GM18508 (cell line): ENCODE results near the gene PRTN3.
"Not testable (repeated sequence)": the region's sequence is repeated elsewhere in the genome, so short reads cannot be mapped to it uniquely, and the experiment has no call there.

Source experiments
- ATAC-seq: cut with Tn5 transposase; IDR thresholded peaks from one replicate; pipeline ENCODE4 v1.9.1; 2021; ENCODE audit warnings: moderate number of reproducible peaks; ENCODE audit not compliant: insufficient read depth, unreplicated experiment

Gene PRTN3

DNA sequence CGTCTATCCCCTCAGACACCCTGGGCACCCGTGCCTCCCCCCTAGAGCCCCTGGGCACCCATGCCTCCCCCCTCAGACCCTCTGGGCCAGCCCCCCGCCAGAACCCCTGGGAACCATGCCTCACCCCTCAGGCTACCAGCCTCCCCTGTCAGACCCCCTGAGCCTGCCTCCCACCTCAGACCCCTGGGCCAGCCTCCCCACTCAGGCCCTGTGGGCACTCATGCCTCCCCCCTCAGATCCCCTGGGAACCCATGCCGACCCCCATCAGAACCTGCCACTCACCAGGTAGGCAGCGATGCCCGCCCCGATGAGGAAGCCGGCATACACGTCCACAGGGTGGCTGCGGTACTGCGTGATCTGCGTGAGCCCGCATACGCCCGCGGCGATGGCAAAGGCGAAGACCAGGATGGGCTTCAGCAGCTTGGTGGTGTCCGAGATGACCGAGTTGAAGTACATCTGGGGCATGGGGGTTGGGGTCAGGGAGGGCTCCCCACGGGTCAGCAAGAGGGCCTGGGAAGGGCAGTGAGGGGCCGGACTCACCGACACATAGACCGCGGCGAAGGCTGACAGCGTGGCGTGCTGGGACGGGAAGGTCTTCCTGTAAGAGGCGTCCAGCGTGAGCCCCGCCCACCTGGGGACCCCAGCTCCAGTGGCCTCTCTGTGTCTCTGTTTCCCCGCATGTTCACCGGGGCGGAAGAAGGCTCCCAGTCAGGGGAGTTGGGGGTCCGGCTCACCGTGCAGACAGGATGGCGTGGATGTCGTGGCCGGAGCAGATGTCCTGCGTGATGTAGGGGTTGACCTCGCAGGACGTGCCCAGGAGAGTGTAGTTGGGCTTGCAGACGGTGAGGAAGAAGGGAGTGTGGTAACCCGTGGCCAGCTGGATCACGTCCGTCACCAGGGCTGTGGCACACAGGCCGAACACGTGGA, 26.4 kb upstream of the PRTN3 start:
- ATAC-seq, result no peak

DNA sequence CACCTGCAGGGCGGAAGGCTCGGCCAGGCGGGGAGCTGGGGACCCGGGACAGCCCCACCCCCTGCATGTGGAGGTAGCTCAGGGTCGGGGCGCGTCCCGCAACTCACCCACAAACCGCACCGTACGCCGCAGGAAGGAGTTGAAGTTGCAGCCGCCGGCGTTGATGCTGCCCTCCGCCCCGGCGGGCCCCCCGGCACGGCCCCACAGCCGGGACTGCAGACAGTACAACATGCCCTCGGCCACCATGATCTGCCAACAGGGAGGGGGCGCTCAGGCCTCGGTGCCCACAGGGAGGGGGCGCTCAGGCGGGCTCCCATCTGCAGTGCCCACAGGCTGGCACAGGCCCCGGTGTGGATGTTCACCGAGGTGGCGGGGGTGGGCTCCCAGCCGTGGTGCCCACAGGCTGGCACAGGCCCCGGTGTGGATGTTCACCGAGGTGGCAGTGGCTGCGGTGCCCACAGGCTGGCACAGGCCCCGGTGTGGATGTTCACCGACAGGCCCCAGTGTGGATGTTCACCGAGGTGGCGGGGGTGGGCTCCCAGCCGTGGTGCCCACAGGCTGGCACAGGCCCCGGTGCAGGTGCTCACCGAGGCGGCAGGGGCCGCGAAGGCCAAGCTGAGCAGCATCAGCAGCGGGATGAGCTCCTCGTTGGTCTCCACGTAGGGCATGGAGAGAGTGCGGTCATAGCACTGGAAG, 25.6 kb upstream of the PRTN3 start:
- ATAC-seq, result no peak

DNA sequence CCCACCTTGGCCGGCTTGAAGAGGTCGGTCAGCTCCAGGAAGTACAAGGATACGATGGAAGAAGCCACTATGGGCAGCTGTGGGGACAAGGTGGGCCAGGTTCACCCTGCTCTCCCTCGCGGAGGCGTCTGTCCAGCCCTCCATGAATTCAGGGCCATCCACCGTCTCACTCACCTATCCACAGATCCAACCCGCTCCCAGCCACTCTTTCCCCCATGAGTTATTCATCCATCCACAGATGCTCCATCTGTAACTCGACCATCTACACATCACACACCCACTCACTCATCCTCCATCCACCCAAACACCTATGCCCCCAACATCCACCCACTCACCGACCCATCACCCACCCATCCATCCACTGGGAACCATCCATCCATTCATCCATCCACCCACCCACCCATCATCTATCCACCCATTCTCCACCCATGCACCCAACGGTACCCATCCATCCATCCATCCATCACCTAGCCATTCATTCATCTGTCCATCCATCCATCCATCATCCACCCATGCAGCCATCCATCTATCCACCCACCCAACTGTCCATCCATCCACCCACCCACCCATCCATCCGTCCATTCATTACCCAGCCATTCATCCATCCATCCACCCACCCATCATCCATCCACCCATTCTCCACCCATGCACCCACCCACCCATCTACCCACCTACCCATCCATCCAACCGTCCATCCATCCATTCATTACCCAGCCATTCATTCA, 24.9 kb upstream of the PRTN3 start:
- no peak for ATAC-seq

DNA sequence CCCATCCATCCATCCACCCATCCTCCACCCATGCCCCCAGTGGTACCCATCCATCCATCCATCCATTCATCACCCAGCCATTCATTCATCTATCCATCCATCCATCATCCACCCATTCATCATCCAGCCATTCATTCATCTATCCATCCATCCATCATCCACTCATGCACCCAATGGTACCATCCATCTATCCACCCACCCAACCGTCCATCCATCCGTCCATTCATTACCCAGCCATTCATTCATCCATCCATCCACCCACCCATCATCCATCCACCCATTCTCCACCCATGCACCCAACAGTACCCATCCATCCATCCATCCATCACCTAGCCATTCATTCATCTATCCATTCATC, 24.3 kb upstream of the PRTN3 start:
- ATAC-seq, result no peak

DNA sequence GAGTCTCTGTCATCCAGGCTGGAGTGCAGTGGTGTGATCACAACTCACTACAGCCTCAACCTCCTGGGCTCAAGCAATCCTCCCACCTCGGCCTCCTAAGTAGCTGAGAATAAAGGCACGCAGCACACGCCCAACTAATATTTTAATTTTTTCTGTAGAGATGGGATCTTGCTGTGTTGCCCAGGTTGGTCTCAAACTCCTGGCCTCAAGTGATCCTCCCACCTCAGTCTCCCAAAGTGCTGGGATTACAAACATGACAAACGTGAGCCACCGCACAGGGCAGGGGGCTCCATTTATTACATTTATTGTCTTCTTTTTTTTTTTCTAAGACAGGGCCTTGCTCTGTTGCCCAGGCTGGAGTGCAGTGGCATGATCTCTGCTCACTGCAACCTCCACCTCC, 20.6 kb upstream of the PRTN3 start:
- not testable (repeated sequence) for ATAC-seq

DNA sequence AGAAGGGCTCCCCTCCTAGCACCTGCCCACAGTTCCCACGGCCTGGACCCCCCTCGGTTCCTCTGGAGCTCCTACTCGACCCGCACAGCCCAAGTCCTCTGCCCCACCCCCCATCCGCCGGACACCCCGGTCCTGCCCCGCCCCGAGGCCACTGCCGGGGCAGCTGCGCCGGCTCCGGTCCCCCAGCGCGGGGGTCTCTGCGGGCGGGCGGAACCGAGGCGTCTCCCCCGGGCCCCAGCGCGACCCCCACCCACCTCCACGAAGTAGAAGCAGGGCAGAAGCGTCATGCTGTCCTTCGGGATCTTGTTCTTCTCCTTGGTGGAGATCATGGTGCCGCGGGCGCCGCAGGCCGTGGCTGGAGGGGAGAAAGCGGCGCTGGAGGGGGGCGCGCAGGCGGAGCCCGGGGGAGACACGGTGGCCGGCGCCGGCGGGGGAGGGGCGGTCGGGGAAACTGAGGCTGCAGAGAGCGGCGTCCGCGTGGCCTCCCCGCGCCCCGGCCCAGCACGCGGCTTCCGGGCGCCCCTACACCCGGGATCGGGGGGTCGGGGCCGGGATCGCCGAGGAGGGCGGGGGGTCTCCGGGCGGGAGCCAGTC, 19.5 kb upstream of the PRTN3 start:
- ATAC-seq, result no peak

DNA sequence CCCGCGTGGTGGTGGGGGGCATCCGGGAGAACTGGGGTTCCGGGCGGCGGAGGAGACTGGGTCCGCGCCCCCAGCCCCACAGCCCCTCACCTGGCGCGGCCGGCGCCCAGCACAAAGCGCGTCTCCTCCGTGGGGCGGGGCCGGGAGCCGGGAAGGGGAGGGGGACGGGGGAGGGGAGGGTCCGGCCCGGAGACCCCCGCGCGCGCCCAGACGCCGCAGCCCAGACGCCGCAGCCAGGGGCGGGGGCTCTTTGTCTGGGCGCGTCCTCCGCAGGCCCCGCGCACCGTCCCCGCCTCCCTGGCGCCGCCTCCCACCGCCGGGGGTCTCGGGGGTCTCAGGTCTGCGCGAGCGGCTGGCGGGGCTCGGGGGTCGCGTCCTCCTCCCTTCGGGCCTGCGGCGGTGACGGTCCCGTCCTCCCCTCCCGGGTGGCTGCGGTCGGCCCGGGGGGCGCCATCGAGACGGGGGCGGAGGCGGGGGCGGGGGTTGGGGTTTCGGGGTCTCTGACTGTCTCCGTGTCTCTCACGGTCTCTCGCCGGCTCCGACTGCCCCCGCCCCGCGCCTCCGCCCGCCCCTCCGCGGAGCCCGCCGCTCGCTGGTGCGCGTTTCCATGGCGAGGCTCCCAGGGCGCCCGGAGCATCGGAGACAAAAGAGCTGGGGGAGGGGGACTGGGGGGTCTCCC, 18.8 kb upstream of the PRTN3 start, which contains the start of gene PLPPR3:
Gene PLPPR3 (minus strand): TSS at position 131 of the 679 bp plus-strand sequence. CDS start 396 bp downstream, outside the sequence.
- no peak for ATAC-seq

DNA sequence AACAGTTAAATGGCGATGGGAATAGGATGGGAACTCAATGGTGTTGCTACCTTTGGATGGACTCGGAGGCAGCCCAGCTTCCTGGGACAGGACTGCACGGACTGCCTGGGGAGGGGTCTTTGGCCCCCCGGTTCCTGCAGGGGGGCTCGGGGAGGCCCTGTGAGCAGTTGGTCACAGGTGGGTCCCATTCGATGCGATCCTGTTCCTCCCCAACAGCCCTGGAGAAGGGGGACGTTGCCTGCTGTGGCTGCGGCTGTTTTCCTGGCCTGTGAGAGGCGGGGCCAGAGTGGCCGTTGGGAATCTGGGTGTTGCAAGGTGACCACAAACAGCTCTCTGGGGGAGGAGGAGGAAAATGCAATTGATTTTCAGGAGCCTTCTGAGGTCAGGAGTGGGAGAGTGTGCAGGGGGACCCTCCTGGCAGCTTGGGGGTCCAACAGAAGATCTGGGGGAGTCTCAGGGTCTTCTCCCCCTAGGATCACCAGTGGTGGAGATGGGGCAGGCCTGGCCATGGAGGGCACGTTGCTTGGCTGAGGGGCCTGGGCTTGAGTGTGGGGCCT, 17.2 kb upstream of the PRTN3 start:
- no peak for ATAC-seq

DNA sequence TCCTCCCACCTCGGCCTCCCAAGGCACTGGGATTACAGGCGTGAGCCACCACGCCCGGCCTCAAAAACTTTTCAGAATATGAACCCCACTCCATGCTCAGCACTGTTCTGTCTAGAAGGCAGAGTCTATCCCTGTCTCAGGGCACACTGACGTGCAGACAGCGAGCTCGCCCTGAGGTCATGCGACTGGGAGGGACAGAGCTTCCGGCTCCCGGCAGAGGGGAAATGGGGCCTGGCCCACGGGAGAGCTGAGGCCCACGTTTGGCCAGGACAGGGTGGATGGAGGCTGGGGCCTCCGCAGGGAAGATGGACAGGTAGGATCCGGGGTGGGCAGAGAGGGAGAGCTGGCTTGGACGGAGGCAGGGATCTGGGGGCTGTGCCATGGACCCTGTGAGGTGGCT, 15.9 kb upstream of the PRTN3 start:
- ATAC-seq, result no peak

DNA sequence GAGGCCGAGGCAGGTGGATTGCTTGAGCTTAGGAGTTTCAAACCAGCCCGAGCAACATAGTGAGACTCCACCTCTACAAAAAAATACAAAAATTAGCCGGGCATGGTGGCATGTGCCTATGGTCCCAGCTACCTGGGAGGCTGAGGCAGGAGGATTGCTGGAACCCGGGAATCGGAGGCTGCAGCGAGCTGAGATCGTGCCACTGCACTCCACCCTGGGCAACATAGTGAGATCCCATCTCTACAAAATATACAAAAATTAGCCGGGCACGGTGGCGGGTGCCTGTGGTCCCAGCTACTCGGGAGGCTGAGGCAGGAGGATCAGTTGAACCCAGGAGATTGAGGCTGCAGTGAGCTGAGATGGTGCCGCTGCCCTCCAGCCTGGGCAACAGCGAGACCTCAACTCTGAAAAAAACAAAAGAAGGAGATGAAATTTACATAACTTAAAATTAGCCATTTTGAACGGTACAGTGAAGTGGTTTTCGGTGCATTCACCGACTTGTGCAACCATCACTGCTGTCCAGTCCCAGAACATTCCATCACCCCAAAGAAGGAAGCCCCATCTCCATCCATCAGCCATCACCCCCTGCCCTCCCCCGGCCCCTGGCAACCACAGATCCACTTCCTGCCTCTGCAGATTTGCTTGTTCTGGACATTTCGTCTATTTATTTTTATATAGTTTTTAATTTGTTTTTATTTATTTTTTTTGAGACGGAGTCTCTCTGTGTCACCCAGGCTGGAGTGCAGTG, 14.7 kb upstream of the PRTN3 start:
- ATAC-seq, result no peak

DNA sequence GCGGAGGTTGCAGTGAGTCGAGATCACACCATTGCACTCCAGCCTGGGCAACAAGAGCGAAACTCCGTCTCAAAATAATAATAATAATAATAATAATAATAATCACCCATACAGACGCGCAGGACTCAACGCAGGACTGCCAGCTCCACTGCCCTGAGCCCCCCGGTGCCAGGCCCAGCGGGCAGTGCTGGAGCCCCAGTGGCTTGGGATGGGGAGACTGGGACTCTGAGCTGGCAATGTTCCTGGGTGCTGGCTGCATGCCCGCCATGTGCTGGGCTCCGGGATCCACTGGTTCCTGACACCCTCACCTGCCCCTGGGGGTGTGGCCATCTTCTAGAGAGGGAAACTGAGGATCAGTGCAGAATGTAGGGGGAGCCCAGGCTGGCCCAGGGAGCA, 13.5 kb upstream of the PRTN3 start:
- no peak for ATAC-seq

DNA sequence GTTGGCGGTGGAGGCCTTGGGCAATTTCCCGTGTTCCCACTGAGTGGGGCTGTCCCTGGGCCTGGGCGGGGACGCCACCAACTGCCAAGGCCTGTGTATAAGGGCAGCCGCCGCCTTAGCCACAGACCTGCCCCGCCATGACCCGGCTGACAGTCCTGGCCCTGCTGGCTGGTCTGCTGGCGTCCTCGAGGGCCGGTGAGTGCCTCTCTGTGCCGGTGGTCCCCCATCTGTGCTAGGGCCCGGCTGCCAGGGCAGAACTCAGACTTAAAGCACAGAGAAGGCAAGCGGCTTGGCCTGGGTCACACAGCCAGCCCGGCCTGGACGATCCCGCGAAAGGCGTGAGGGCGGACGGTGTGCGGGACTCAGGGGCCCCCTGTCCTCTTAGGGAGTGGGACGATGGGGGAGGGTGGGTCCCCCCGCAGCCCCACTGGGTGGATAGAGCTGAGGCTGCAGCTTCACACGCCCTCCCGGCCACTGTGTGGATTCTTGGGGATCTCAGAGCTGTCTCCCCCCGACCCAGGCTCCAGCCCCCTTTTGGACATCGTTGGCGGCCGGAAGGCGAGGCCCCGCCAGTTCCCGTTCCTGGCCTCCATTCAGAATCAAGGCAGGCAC, 13.0 kb upstream of the PRTN3 start, which contains the start of gene AZU1:
Gene AZU1 (plus strand): TSS at position 128 of the 612 bp plus-strand sequence. CDS start 10 bp downstream, at position 138.
- ATAC-seq, result no peak

DNA sequence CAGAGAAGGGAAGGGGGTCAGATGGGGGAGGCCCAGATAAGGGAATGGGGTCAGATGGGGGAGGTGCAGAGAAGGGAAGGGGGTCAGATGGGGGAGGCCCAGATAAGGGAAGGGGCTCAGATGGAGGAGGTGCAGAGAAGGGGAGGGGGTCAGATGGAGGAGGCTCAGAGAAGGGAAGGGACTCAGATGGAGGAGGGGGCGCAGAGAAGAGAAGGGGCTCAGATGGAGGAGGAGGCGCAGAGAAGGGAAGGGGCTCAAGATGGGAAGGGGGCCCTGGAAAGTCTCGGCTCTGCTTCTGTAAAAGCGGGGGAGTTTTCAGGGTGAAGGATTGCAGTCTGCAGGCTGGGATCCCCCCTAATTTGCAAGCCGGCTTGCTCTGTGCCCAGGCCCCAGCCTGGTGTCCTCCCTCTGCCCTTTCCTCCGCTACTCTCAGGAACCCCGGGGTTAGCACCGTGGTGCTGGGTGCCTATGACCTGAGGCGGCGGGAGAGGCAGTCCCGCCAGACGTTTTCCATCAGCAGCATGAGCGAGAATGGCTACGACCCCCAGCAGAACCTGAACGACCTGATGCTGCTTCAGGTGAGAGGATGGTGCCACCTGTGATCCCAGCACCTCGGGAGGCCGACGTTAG, 11.6 kb upstream of the PRTN3 start:
- no peak for ATAC-seq

DNA sequence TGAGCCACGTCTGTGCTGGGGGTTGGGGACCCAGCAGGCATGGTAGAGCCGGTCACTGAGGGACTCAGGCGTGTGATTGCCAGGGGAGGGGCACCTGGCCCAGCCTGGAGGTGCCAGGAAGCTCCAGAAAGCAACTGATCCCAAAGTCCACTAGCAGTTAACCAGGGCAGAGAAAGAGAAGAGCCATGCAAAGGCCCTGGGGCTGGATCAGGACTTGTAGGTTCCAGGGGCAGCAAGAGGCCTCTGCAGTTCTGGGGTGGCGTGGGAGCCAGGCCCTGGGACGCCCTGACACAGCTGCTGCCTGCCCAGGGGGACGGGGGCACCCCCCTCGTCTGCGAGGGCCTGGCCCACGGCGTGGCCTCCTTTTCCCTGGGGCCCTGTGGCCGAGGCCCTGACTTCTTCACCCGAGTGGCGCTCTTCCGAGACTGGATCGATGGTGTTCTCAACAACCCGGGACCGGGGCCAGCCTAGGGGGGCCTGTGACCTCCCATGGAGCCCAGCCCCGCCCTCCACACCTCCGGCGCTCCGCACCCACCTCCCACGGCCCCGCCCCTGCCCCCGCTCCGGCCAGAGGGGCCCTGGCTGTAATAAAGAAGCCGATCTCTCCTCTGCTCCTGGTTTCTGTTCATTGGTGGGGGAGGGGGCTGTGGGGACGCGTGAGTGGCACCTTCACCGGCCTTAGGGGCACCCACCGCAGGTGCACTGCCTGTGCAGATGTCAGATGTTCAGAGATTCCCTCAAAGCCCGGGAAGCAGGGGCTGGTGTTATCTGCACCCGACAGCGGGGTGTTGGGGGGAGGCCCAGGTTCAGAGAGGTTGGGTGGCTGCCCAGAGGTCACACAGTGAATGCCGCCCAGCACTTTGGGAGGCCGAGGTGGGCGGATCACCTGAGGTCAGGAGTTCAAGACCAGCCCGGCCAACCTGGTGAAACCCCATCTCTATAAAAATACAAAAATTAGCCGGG, 9.1 kb upstream of the PRTN3 start:
- ATAC-seq, result no peak

DNA sequence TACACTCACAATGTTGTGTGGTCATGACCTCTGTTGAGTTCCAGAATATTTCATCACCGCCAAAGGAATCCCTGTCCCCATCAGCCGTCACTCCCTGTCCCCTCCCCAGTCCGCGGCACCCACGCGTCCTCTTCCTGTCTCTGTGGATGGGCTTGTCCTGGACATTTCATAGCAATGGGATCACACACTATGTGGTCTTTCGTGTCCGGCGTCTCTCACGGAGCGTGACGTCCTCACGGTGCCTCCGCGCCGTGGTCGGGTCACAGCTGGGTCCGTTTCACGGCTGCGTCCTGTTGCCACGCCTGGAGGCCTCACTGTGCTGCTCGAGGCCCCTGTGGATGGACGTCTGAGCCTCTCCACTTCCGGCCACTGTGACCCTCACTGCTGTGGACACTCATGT, 6.6 kb upstream of the PRTN3 start:
- ATAC-seq, result no peak

DNA sequence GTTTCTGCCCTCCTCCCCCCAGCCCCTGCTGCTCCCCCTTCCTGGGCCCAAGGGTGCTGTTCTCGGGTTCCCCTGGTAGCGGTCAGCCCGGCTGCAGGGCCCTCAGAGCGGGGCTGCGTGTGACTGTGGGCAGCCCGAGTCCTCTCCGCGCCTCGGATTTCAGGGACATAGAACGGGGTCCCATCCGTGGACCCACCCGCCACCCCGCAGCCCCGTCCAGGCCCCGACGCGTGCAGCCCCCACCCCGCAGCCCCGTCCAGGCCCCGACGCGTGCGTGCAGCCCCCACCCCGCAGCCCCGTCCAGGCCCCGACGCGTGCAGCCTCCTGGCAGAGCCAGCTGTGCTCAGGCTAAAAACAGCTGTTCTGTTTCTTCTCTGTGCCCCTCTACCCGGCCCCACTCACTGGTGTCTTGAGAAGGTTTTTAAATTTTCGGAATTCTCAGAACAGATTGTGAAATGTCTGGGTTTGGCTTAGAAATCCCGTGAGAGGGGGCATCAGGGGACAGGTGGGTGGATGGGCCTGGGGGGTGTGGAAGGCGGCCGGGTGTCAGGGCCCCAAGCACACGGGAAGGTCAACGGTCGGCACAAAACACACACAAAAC, 5.5 kb upstream of the PRTN3 start:
- ATAC-seq, result no peak

DNA sequence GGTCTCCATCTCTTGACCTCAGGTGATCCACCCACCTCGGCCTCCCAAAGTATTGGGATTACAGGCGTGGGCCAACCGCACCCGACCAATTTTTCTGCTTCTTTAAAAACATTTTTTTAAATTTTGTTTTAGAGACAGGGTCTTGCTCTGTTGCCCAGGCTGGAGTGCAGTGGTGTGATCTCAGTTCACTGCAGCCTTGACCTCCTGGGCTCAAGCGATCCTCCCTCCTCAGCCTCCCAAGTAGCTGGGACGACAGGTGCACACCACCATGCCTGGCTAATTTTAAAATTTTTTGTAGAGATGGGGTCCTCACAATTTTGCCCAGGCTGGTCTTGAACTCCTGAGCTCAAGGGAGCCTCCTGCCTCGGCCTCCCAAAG, 2.0 kb downstream of the PRTN3 start:
- ATAC-seq, result not testable (repeated sequence)
